ENCODE data around the gene CD82.

DNA sequence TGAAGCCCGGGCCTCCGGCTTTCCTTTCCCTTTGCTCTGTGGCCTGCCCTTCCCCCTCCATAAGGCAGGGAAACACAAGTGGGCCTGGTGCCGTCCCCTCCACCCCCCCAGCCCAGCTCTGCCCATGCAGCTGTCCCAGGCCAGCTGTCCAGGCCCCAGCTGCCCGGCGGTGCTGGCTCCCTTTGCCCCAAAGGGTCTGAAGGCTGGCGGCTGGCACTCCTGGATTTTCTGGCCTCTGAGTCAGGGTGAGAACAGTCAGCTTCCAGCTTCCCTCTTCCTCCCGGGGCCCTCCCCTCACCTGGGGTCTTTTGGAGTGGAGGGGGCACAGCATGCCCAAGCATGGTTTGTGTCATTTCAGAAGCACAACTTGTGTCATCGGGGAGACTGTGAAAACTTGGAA, 27.8 kb downstream of the CD82 start:
- TF ChIP-seq SUZ12 (IDR thresholded peaks at IDR 0.05; ENCODE audit: extremely low read depth, insufficient read depth, insufficient read length) (no peak), YY1 (IDR thresholded peaks at IDR 0.05; ENCODE audit: insufficient read depth, insufficient read length) (no peak), ZNF274 (IDR thresholded peaks at IDR 0.05; ENCODE audit: low read depth, low read length) (no peak)

Data from NT2/D1 (cell line).